Hypothalamus (tissue), 51 donors: ENCODE measurements around the gene TEX261.

ENCODE experiments used
- DNase-seq, 51 donors: peaks; one replicate each; lab custom pipeline; 2025; lab: John Stamatoyannopoulos, UW

TEX261 gene

GRCh38 chr2:70939001-70939838 is 55.5 kb downstream of the TEX261 start:
- no peak for DNase-seq

GRCh38 chr2:70938586-70938950 is 56.1 kb downstream of the TEX261 start:
- DNase-seq = no peak

DNA sequence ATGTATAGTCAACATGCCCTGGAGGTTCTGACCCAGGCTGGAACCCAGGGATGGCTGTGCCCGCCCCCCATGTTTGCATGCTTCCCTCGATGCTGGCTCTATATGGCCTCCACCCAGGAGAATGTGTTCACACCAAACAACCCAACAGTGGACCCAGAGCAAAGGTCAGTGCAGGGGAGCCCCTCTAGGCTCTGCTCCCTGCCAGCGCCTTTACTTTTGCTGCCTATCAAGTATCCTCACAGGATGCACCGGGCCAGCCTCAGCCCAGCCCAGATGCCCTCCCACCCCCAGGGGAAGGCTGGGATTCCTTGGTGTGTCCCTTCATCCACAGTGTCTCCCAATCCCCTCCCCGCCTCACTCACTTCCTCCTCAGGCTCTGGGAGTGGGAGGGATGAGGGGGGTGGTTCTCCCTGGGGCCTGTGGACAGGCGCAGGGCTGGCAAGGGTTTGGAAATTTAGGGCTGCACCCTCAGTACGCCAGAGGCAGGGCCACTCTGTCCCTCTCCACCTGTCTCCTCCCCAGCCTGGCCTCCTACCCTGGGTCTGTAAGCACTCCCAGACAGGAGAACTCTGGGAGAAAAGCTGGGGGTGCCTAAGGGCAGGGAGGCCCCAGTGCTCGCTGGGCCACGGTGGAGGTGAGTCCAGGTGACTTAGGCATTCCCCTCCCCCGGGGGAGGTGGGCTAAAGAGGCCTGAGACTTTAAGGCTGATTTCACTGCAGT is 56.6 kb downstream of the TEX261 start:
- DNase-seq = no peak

DNA sequence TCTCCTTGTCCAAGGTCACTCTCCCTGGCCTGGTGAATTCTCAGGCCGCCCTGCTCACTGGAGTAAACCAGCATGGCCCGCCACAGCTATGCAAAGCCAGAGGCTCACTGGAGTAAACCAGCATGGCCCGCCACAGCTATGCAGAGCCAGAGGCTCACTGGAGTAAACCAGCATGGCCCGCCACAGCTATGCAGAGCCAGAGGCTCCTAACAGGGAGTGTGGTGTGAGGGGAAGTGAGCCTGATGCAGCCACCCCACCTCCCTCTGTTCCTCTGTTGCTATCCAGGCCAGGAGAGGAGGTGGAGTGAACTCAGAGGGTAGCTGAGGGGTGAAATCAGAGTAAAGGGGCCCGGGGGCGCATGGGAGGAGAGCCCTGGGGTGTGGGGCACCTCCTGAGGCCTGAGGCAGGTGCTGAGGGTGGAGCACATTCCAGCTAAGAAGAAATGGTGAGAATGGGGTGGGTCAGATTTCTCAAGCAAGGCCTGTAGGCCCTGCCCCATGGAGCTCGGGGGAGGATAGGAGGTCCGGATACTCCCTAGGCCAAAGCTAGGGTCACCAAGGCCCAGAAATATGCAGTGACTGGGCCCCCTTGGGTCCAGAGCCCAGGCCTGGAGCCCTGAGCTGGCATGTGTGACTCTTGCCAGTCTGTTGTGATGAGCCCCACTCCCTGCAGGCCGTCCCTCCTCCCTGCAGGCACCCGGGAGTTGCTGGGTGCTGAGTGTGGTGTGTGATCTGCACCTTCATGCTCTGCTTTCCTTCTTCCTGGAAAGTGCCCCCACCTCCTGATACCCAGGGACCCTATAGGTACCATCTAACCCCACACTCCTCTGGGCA is 57.5 kb downstream of the TEX261 start:
- no peak for DNase-seq

- no peak for DNase-seq
These were observed 58.3 kb downstream of the TEX261 start for GRCh38 chr2:70936165-70936978.
